Subcutaneous adipose tissue (tissue), 4 donors: Measurements from ENCODE around the gene PIR. TPM values are rescaled to one million over a fixed set of nuclear protein-coding genes. Genes with fewer than 3 reads are reported as not detected.

ENCODE experiments used
- total RNA-seq, 4 donors: library from RNA; depleted of rRNA; stranded (reverse); fragments of >200 nt; gene quantifications; one replicate each; pipeline ENCODE4 v1.1.0, GENCODE V29; 2016
- TF ChIP-seq, protein P1 (sequence below): fragments of 450-650 bp; IDR thresholded peaks from one replicate; pipeline ENCODE4 v1.5.1; 2016; ENCODE audit warnings: low read depth, mild to moderate bottlenecking, control low read depth, antibody characterized with exemption, moderate library complexity

PIR gene
- total RNA-seq, 4 donors from 2014 or later: 7.8 to 35.4 (median 22.6) TPM

GRCh38 chrX:15515931-15516330 lies 22.8 kb upstream of the PIR start:
- TF ChIP-seq, protein P1, sequence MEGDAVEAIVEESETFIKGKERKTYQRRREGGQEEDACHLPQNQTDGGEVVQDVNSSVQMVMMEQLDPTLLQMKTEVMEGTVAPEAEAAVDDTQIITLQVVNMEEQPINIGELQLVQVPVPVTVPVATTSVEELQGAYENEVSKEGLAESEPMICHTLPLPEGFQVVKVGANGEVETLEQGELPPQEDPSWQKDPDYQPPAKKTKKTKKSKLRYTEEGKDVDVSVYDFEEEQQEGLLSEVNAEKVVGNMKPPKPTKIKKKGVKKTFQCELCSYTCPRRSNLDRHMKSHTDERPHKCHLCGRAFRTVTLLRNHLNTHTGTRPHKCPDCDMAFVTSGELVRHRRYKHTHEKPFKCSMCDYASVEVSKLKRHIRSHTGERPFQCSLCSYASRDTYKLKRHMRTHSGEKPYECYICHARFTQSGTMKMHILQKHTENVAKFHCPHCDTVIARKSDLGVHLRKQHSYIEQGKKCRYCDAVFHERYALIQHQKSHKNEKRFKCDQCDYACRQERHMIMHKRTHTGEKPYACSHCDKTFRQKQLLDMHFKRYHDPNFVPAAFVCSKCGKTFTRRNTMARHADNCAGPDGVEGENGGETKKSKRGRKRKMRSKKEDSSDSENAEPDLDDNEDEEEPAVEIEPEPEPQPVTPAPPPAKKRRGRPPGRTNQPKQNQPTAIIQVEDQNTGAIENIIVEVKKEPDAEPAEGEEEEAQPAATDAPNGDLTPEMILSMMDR: no peak

- TF ChIP-seq, protein P1: no peak
Measured at GRCh38 chrX:15514279-15514678, 21.1 kb upstream of the PIR start.

- TF ChIP-seq, protein P1: no peak
Measured at GRCh38 chrX:15512401-15512965, 19.4 kb upstream of the PIR start.

GRCh38 chrX:15511563-15511962 lies 18.4 kb upstream of the PIR start:
- TF ChIP-seq, protein P1: no peak

- TF ChIP-seq, protein P1: no peak
Measured at GRCh38 chrX:15509845-15510244, 16.7 kb upstream of the PIR start.

DNA sequence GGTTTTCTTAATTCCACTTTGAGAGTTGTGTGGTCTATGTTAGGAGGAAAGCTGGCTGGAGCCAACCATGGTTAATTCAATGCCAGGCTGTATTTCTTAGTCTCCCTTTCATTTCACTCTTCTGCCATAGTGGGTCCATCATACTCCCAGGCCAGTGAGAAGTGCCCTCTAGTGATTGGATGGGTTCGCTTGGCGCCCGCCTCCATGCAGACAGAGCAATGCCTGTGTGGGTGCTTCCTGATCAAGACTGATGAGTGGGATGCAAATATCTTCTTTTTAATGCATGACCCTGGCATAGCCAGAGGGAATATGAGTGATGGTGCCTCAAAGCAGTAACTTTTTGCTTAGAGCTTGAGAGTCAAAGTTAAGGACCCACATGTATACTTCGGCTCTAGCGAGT lies 13.9 kb upstream of the PIR start:
- TF ChIP-seq, protein P1: no peak

GRCh38 chrX:15505101-15505500 lies 12.0 kb upstream of the PIR start:
- TF ChIP-seq, protein P1: no peak
